GM12873 (cell line): ENCODE results near the gene DLEU7.

ENCODE experiments used
- CTCF ChIP-seq: IDR thresholded peaks from 2 replicates; pipeline ENCODE4 v1.5.1; 2012; ENCODE audit warnings: low read depth, mild to moderate bottlenecking, moderate library complexity, low read length, control low read depth; ENCODE audit not compliant: insufficient read depth; ENCODE audit errors: missing control alignments

The DLEU7 gene

DNA sequence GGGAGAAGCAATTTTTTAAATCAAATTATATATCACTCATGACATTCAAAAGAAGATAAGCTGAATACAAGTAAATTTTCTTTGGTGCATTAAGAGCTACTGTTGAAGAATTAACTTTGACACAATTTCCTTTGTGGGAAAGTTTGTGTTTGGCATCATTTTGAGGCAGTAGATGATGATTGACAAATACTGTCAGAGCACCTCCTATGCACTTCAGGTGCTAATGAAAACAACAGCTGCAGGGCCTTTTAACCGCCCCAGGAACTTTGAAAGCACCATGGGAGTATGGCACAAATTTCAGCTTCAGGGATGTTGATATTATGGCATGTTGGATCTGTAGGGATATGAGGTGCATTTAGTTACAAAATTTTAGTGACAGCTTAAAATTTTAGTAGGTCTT lies 21.0 kb upstream of the DLEU7 start:
- no peak for TF ChIP-seq CTCF

DNA sequence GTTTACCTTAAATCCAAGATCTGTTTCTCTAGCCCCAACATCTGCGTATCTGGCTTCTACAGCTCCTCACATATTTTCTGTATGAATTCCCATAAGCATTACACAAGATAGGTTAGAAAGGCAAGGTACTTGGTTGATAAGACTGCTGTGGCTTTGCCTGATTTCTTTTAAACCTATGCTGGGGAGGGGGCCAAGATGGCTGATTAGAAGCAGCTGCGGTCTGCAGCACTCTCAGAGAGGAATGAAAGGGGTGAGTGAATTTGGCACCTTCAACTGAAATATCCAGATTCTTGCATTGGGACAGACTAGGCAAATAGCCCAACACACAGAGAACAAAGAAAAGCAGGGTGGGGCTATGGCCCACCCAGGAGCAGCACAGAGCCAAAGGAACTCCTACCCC lies 12.2 kb upstream of the DLEU7 start:
- TF ChIP-seq CTCF: no peak

DNA sequence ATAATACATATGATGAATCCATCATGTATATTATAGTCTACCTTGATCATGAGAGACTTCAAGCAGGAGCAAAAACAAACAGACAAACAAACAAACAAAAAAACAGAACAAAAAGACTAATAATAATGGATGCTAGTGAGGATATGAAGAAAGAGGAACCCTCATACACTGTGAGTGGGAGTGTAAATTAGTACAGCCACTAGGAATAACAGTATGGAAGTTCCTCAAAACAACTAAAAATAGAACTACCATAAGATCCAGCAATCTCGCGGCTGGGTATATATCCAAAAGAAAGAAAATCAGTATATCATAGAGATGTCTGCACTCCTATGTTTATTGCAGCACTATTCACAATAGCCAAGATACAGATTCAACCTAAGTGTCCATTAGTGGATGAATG lies 7.0 kb upstream of the DLEU7 start:
- no peak for TF ChIP-seq CTCF

DNA sequence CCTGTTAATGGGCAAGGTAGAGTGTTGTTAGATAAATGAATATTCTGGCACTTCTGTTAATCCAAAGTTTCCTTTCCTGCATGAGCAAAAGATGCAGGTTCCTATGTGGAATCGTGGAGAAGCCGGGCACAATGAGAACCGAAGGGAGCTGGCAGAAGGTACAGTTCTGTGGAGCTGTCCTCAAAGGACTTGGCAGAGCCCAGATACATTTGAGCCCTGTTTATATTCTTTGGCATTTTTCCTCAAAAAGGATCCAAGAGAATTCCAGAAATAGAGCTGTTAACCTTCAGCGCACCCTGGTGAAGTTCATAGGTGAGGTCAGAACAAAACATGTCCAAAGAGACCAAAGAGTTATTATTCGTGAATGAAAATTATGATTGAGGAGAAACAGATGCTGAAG lies 4.0 kb upstream of the DLEU7 start:
- no peak for TF ChIP-seq CTCF

DNA sequence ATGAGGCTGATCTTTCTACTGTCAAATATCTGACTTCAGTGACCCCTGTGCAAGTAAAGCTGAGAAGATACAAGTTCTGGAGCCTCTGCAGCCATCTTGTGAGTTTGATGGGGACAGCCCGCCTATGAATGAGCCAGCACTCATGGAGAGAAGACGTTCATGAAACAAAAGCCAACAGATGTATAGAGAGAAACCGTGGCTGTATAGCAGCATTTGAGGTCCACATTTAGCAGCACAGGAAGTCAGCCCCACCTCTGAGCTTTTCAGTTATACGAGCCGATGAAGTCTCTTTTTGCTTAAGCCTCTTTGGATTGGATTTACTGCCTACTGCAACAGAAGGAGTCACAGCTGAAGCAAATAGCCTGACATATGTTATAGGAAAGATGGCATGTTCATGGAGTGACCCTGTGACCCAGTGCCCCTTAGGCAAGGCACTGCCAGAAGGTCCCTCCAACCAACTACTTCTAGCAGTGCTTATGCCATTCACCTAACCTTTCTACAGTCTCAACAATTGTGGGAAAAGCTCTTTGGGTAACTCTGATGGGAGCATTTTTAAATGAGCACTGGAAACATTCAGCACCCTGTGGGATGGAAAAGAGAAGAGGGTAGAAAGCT lies 3.5 kb upstream of the DLEU7 start:
- TF ChIP-seq CTCF: no peak

- no peak for TF ChIP-seq CTCF
Measured at GRCh38 chr13:50845211-50845610, 1.7 kb upstream of the DLEU7 start.

GRCh38 chr13:50844084-50844875 lies 788 bp upstream of the DLEU7 start:
- TF ChIP-seq CTCF: no peak
